Stimulated activated CD4-positive, alpha-beta T cell treated with anti-CD3 and anti-CD28 coated beads, Interleukin-1b, Interleukin-23, amount 100 ng/mL, for 4 hours (primary cell): ENCODE results near the gene TLDC2.
"Not testable (repeated sequence)": the region's sequence is repeated elsewhere in the genome, so short reads cannot be mapped to it uniquely, and the experiment has no call there.

Experiments
- DNase-seq, 2 donors: peaks; one replicate each; pipeline ENCODE4 v3.0.0-alpha.2; 2020; ENCODE audit warnings: low read depth in 2 of 2

TLDC2 gene

GRCh38 chr20:36905566-36905965 lies 29.6 kb downstream of the TLDC2 start:
- not testable (repeated sequence) for DNase-seq

GRCh38 chr20:36906086-36906485 lies 30.1 kb downstream of the TLDC2 start:
- not testable (repeated sequence) for DNase-seq

GRCh38 chr20:36908603-36909002 lies 32.7 kb downstream of the TLDC2 start:
- DNase-seq, result no peak

GRCh38 chr20:36916199-36916598 lies 40.3 kb downstream of the TLDC2 start:
- DNase-seq, result no peak

GRCh38 chr20:36917240-36917639 lies 41.3 kb downstream of the TLDC2 start:
- no peak for DNase-seq

- DNase-seq, result no peak
Observed at GRCh38 chr20:36917943-36918342, 42.0 kb downstream of the TLDC2 start.

- peak in 1 of 2 donors; percentile 25 for DNase-seq
Observed at GRCh38 chr20:36919715-36920333, 43.9 kb downstream of the TLDC2 start.

GRCh38 chr20:36920334-36920730 lies 44.4 kb downstream of the TLDC2 start:
- DNase-seq, result no peak

- no peak for DNase-seq
Observed at GRCh38 chr20:36924167-36925045, 48.5 kb downstream of the TLDC2 start.

- DNase-seq, result no peak
Observed at GRCh38 chr20:36925234-36925633, 49.3 kb downstream of the TLDC2 start.

- DNase-seq, result no peak
Observed at GRCh38 chr20:36926653-36927200, 50.8 kb downstream of the TLDC2 start.

- DNase-seq, result no peak
Observed at GRCh38 chr20:36927704-36928103, 51.8 kb downstream of the TLDC2 start.

- no peak for DNase-seq
Observed at GRCh38 chr20:36929290-36929689, 53.4 kb downstream of the TLDC2 start.

- DNase-seq, result no peak
Observed at GRCh38 chr20:36929691-36930090, 53.8 kb downstream of the TLDC2 start.

GRCh38 chr20:36932067-36932466 lies 56.1 kb downstream of the TLDC2 start:
- DNase-seq, result not testable (repeated sequence)

GRCh38 chr20:36932476-36933426 lies 56.8 kb downstream of the TLDC2 start:
- no peak for DNase-seq

- DNase-seq, result not testable (repeated sequence)
Observed at GRCh38 chr20:36933571-36933970, 57.6 kb downstream of the TLDC2 start.

- DNase-seq, result no peak
Observed at GRCh38 chr20:36936341-36936740, 60.4 kb downstream of the TLDC2 start.

- not testable (repeated sequence) for DNase-seq
Observed at GRCh38 chr20:36936761-36937401, 60.9 kb downstream of the TLDC2 start.

- no peak for DNase-seq
Observed at GRCh38 chr20:36937402-36937770, 61.4 kb downstream of the TLDC2 start.

- DNase-seq, result no peak
Observed at GRCh38 chr20:36941401-36941835, 65.5 kb downstream of the TLDC2 start.
